ENCODE results near the gene PES1. TPM values are rescaled to one million over a fixed set of nuclear protein-coding genes. Genes with fewer than 3 reads are reported as not detected.
"Not testable (repeated sequence)": the region's sequence is repeated elsewhere in the genome, so short reads cannot be mapped to it uniquely, and the experiment has no call there.

PES1 gene
- total RNA-seq, 2 experiments from 2014 or later = 58.5 to 62.7 TPM

DNA sequence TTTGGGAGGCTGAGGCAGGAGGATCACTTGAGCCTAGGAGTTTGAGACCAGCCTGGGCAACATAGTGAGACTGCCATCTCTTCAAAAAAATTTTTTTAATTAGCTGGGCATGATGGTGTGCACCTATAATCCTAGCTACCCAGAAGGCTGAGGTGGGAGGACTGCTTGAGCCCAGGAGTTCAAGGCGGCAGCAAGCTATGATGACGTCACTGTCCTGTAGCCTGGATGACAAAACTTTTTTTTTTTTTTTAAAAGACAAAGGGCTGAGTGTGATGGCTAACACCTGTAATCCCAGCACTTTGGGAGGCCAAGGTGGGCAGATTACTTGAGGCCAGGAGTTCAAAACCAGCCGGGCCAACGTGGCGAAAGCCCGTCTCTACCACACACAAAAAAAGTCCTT is 28.2 kb upstream of the PES1 start:
- not testable (repeated sequence) for H3K27me3 Mint-ChIP-seq; H3K4me1 Mint-ChIP-seq; DNase-seq; H3K9me3 Mint-ChIP-seq; H3K27ac Mint-ChIP-seq; H3K36me3 Mint-ChIP-seq (ENCODE audit: low read depth); H3K4me3 Mint-ChIP-seq
- ChIA-PET POLR2A (interaction anchor here (0.7 kb wide), 1 partner anchor 103 kb away, joined by 3 read pairs; no protein-coding TSS in a partner anchor), CTCF (interaction anchor here (1.0 to 2.9 kb wide), 3 partner anchors 10 to 30 kb away, joined by 3 to 10 read pairs (median 3); no protein-coding TSS in a partner anchor)

GRCh38 chr22:30617819-30618218 is 26.1 kb upstream of the PES1 start:
- H3K4me3 Mint-ChIP-seq = no peak overlapping the region
- no peaks in the 10 kb centered on the region for H3K27me3 Mint-ChIP-seq
- ChIA-PET POLR2A (no interaction called here), CTCF (interaction anchor here (0.7 to 1.3 kb wide), 2 partner anchors 11 to 453 kb away, joined by 4 to 6 read pairs; no protein-coding TSS in a partner anchor)
- DNase-seq = no peak
- H3K27ac Mint-ChIP-seq = no peak overlapping the region
- H3K9me3 Mint-ChIP-seq = no peaks in the 10 kb centered on the region
- H3K36me3 Mint-ChIP-seq (ENCODE audit: low read depth) = no peaks in the 10 kb centered on the region
- no peaks in the 10 kb centered on the region for H3K4me1 Mint-ChIP-seq

GRCh38 chr22:30615543-30615954 is 23.8 kb upstream of the PES1 start:
- Mint-ChIP-seq H3K4me3 (no peak overlapping the region), H3K4me1 (no peaks in the 10 kb centered on the region), H3K27ac (no peak overlapping the region), H3K9me3 (no peaks in the 10 kb centered on the region), H3K36me3 (ENCODE audit: low read depth) (no peaks in the 10 kb centered on the region), H3K27me3 (no peaks in the 10 kb centered on the region)
- CTCF ChIA-PET = interaction anchor here (0.8 to 3.0 kb wide), 2 partner anchors 9 to 19 kb away, joined by 3 to 11 read pairs; partner anchors contain the start of gene TCN2
- DNase-seq = no peak
- POLR2A ChIA-PET = no interaction called here

- Mint-ChIP-seq H3K4me1 (peaks cover 5% of the 10 kb centered on the region), H3K36me3 (ENCODE audit: low read depth) (no peaks in the 10 kb centered on the region), H3K27ac (no peak overlapping the region), H3K4me3 (no peak overlapping the region), H3K27me3 (no peaks in the 10 kb centered on the region), H3K9me3 (no peaks in the 10 kb centered on the region)
- POLR2A ChIA-PET = no interaction called here
- no peak for DNase-seq
- CTCF ChIA-PET = interaction anchor here (1.4 to 3.0 kb wide), 2 partner anchors 8 to 20 kb away, joined by 6 to 11 read pairs; partner anchors contain the start of gene TCN2
These were observed 23.2 kb upstream of the PES1 start for GRCh38 chr22:30614879-30615278.

DNA sequence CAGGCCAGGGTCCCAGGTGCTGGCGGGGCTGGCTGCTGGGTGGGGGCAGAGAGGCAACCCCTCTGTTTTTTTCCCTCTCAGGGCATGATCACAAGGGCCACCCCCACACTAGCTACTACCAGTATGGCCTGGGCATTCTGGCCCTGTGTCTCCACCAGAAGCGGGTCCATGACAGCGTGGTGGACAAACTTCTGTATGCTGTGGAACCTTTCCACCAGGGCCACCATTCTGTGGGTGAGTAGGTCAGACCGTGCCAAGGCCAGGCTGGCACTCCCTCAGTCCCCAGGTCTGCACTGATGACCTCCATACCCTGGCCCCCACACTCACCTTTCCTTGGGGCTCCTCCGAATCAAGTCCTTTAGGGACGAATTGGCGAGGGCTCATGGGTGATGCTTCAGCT is 22.6 kb upstream of the PES1 start:
- H3K27ac Mint-ChIP-seq = no peak overlapping the region
- H3K36me3 Mint-ChIP-seq (ENCODE audit: low read depth) = no peaks in the 10 kb centered on the region
- DNase-seq = no peak
- H3K27me3 Mint-ChIP-seq = no peaks in the 10 kb centered on the region
- H3K9me3 Mint-ChIP-seq = no peaks in the 10 kb centered on the region
- ChIA-PET POLR2A (no interaction called here), CTCF (interaction anchor here (1.4 kb wide), 1 partner anchor 20 kb away, joined by 6 read pairs; no protein-coding TSS in a partner anchor)
- H3K4me3 Mint-ChIP-seq = no peak overlapping the region
- peaks cover 10% of the 10 kb centered on the region for H3K4me1 Mint-ChIP-seq

- Mint-ChIP-seq H3K9me3 (no peaks in the 10 kb centered on the region), H3K27me3 (no peaks in the 10 kb centered on the region), H3K36me3 (ENCODE audit: low read depth) (no peaks in the 10 kb centered on the region), H3K27ac (no peak overlapping the region), H3K4me3 (no peak overlapping the region), H3K4me1 (peaks cover 21% of the 10 kb centered on the region)
- CTCF ChIA-PET = interaction anchor here (0.5 to 2.1 kb wide), 3 partner anchors 10 to 926 kb away, joined by 3 to 6 read pairs (median 3); no protein-coding TSS in a partner anchor
- POLR2A ChIA-PET = no interaction called here
- no peak for DNase-seq
These were observed 21.1 kb upstream of the PES1 start for GRCh38 chr22:30612789-30613188.

DNA sequence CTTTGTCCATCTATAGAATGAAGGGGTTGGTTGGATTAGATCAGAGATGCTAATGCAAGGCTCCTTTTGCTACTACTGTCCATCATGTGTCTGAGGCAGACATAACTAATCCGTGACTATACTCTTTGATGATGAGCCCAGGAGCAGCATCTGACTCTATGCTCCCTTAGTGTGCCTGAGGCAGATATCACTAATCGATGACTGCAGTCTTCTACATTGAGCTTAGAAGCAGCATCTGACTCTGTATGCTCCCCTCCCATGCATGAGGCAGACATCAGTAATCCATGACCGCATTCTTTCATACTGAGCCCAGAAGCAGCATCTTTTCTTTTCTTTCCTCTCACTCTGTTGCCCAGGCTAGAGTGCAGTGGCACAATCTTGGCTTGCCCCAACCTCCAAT is 19.5 kb upstream of the PES1 start:
- Mint-ChIP-seq H3K36me3 (ENCODE audit: low read depth) (no peaks in the 10 kb centered on the region), H3K4me3 (no peak overlapping the region), H3K4me1 (peaks cover 36% of the 10 kb centered on the region), H3K27me3 (peaks cover 1% of the 10 kb centered on the region), H3K9me3 (no peaks in the 10 kb centered on the region), H3K27ac (no peak overlapping the region)
- CTCF ChIA-PET = interaction anchor here (0.8 to 2.1 kb wide), 2 partner anchors 11 to 152 kb away, joined by 3 to 6 read pairs; no protein-coding TSS in a partner anchor
- no peak for DNase-seq
- POLR2A ChIA-PET = no interaction called here

DNA sequence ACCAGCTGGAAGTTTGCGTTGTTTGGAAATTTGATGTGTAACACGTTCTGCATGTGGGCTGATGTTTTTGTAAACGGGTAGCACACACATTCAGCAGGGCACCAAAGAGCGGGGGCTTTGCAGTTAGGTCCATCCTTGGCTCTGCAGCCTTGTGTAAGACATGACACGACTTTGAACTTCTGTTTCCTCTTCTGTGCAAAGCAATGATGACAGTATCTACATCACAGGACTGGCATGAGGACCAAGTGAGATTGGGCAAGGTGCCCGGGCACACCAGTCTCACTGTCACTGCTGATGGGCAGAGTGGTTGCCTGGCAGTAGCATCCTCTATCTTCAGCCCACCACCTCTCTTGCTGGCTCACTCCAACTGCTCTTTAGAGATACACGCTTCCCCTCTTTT is 18.6 kb upstream of the PES1 start:
- POLR2A ChIA-PET = no interaction called here
- Mint-ChIP-seq H3K27me3 (peaks cover 1% of the 10 kb centered on the region), H3K36me3 (ENCODE audit: low read depth) (no peaks in the 10 kb centered on the region), H3K27ac (no peak overlapping the region), H3K9me3 (no peaks in the 10 kb centered on the region), H3K4me3 (no peak overlapping the region), H3K4me1 (peaks cover 43% of the 10 kb centered on the region)
- no peak for DNase-seq
- CTCF ChIA-PET = interaction anchor here (0.6 to 1.5 kb wide), 3 partner anchors 9 to 132 kb away, joined by 3 to 10 read pairs (median 3); no protein-coding TSS in a partner anchor

GRCh38 chr22:30609260-30610185 is 17.8 kb upstream of the PES1 start:
- Mint-ChIP-seq H3K27ac (peak overlapping the region; percentile 25), H3K36me3 (ENCODE audit: low read depth) (no peaks in the 10 kb centered on the region), H3K4me3 (no peak overlapping the region), H3K4me1 (peaks cover 43% of the 10 kb centered on the region), H3K27me3 (peaks cover 1% of the 10 kb centered on the region), H3K9me3 (no peaks in the 10 kb centered on the region)
- peak; percentile 40 for DNase-seq
- ChIA-PET CTCF (interaction anchor here (0.6 to 1.5 kb wide), 4 partner anchors 10 to 132 kb away, joined by 3 to 10 read pairs (median 3); no protein-coding TSS in a partner anchor), POLR2A (no interaction called here)

- CTCF ChIA-PET = interaction anchor here (0.6 to 2.9 kb wide), 7 partner anchors 8 to 156 kb away, joined by 3 to 11 read pairs (median 4); no protein-coding TSS in a partner anchor
- peaks cover 43% of the 10 kb centered on the region for H3K4me1 Mint-ChIP-seq
- H3K27me3 Mint-ChIP-seq = peaks cover 1% of the 10 kb centered on the region
- no peak for DNase-seq
- H3K9me3 Mint-ChIP-seq = no peaks in the 10 kb centered on the region
- POLR2A ChIA-PET = no interaction called here
- H3K4me3 Mint-ChIP-seq = no peak overlapping the region
- no peaks in the 10 kb centered on the region for H3K36me3 Mint-ChIP-seq (ENCODE audit: low read depth)
- no peak overlapping the region for H3K27ac Mint-ChIP-seq
These were observed 16.2 kb upstream of the PES1 start for GRCh38 chr22:30607939-30608338.

GRCh38 chr22:30607300-30607930 is 15.7 kb upstream of the PES1 start:
- H3K9me3 Mint-ChIP-seq = no peaks in the 10 kb centered on the region
- H3K4me1 Mint-ChIP-seq = peaks cover 43% of the 10 kb centered on the region
- H3K36me3 Mint-ChIP-seq (ENCODE audit: low read depth) = no peaks in the 10 kb centered on the region
- ChIA-PET POLR2A (interaction anchor here (0.7 kb wide), 1 partner anchor 37 kb away, joined by 3 read pairs; no protein-coding TSS in a partner anchor), CTCF (interaction anchor here (0.6 to 2.9 kb wide), 8 partner anchors 9 to 156 kb away, joined by 3 to 11 read pairs (median 4); no protein-coding TSS in a partner anchor)
- DNase-seq = no peak
- peak overlapping the region; percentile 84 for H3K27ac Mint-ChIP-seq
- H3K27me3 Mint-ChIP-seq = peaks cover 1% of the 10 kb centered on the region
- H3K4me3 Mint-ChIP-seq = peak overlapping the region; percentile 4

DNA sequence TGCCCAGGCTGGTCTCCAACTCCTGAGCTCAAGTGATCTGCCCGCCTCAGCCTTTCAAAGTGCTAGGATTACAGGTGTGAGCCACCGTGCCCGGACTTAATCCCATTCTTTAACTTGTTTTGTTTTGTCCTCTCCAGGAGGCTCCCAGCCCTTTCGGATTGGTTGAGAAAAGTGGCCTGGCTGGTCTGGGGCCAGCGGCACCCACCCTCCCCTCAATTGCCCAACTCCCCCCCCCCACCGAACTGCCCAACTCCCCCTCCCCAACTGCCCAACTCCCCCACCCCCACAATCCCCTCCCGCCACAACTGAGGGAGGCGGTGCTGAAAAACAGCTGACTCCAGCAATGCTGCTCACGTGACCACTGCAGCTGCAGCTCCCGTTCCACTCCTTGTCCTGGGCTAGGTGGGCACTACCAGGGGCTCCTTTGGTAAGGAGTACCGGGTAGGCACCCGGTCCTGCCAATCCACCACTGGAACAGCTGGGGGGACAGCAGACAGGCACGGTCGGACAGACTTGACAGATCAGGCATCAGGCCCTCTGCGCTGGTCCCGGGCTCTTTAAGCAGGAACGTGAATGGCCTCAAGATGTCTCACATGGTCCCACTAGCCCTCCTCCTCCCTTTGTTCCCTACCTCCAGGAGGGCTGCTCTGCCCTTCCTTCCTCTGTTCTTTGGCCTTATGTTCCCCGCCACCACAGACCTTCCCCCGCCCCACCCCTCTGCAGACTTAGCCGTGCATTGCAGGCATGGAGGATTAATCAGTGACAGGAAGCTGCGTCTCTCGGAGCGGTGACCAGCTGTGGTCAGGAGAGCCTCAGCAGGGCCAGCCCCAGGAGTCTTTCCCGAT is 15.0 kb upstream of the PES1 start, which contains the start of gene TCN2:
TCN2 (plus strand) TSS at position 720 of the 845 bp plus-strand sequence. CDS start 158 bp downstream, outside the sequence.
- H3K27me3 Mint-ChIP-seq = peaks cover 1% of the 10 kb centered on the region
- POLR2A ChIA-PET = interaction anchor here (0.7 kb wide), 1 partner anchor 38 kb away, joined by 3 read pairs; no protein-coding TSS in a partner anchor
- peak; percentile 36 for DNase-seq
- H3K36me3 Mint-ChIP-seq (ENCODE audit: low read depth) = no peaks in the 10 kb centered on the region
- H3K4me1 Mint-ChIP-seq = peaks cover 45% of the 10 kb centered on the region
- H3K27ac Mint-ChIP-seq = peak within 1 kb of the TSS; percentile 84
- no peaks in the 10 kb centered on the region for H3K9me3 Mint-ChIP-seq
- CTCF ChIA-PET = interaction anchor here (0.5 to 2.9 kb wide), 7 partner anchors 9 to 345 kb away, joined by 3 to 11 read pairs (median 5); no protein-coding TSS in a partner anchor
- peak within 1 kb of the TSS; percentile 51 for H3K4me3 Mint-ChIP-seq
